Ishikawa (cell line): Measurements from ENCODE around the gene MYOZ3.

Experiments
- CEBPB ChIP-seq: IDR thresholded peaks from 2 replicates; pipeline ENCODE4 v1.6.1; 2012
- CREB1 ChIP-seq: IDR thresholded peaks from 2 replicates; pipeline ENCODE4 v1.6.1; 2012; ENCODE audit warnings: low read depth
- EGR1 ChIP-seq: IDR thresholded peaks from 2 replicates; pipeline ENCODE4 v1.6.1; 2012
- EP300 ChIP-seq: IDR thresholded peaks from 2 replicates; pipeline ENCODE4 v1.6.1; 2012; ENCODE audit warnings: borderline replicate concordance
- FOXM1 ChIP-seq: IDR thresholded peaks from 2 replicates; pipeline ENCODE4 v1.6.1; 2012; ENCODE audit warnings: low read depth, borderline replicate concordance
- NFIC ChIP-seq: IDR thresholded peaks from 2 replicates; pipeline ENCODE4 v1.6.1; 2012
- RAD21 ChIP-seq: IDR thresholded peaks from 2 replicates; pipeline ENCODE4 v1.6.1; 2012; ENCODE audit warnings: low read depth
- TAF1 ChIP-seq: IDR thresholded peaks from 2 replicates; pipeline ENCODE4 v1.6.1; 2012; ENCODE audit warnings: low read depth, mild to moderate bottlenecking
- TCF12 ChIP-seq: IDR thresholded peaks from 2 replicates; pipeline ENCODE4 v1.6.1; 2012; ENCODE audit warnings: low read depth
- TEAD4 ChIP-seq: IDR thresholded peaks from 2 replicates; pipeline ENCODE4 v1.6.1; 2012
- USF1 ChIP-seq: IDR thresholded peaks from 2 replicates; pipeline ENCODE4 v1.6.1; 2012
- YY1 ChIP-seq: IDR thresholded peaks from 2 replicates; pipeline ENCODE4 v1.6.1; 2012; ENCODE audit warnings: low read depth
- ZBTB7A ChIP-seq: IDR thresholded peaks from 2 replicates; pipeline ENCODE4 v1.6.1; 2012; ENCODE audit warnings: low read depth
- TF ChIP-seq, protein P1 (sequence below): IDR thresholded peaks from 2 replicates; pipeline ENCODE4 v1.6.1; 2012; ENCODE audit warnings: low read depth, mild to moderate bottlenecking
- TF ChIP-seq, protein P2 (sequence below): IDR thresholded peaks from 2 replicates; pipeline ENCODE4 v1.6.1; 2012

The MYOZ3 gene

DNA sequence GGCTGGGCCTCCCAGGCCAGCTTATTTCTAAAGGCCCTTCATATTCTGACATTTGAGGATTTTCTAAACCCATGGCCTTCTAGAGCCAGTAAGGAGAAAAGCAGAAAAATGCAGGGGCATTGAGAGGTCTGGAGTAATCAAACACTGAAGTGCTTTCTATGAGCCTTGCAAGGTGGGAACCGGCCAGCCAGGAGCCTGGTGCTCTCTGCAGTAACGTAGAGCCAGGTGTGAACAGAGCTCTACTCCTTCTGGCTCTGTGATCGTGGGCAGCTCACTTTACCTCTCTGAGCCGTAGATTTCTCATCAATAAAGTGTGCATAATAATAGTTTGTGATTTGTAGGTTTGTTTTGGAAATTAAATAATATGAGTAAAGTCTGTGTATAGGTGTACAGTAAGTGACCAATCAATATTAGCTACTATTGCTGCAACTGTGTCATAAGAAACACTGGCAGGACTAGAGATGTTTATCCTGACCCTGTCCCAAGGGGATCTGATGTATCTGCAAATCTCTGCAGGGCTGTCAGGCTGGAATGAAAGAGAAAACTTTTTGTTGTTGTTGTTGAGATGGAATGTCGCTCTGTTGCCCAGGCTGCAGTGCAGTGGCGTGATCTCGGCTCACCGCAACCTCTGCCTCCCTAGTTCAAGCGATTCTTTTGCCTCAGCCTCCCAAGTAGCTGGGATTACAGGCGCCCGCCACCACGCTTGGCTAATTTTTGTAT, 17.9 kb upstream of the MYOZ3 start:
- TF ChIP-seq CEBPB (no peak), FOXM1 (no peak), TEAD4 (no peak), ZBTB7A (no peak), EP300 (no peak)

DNA sequence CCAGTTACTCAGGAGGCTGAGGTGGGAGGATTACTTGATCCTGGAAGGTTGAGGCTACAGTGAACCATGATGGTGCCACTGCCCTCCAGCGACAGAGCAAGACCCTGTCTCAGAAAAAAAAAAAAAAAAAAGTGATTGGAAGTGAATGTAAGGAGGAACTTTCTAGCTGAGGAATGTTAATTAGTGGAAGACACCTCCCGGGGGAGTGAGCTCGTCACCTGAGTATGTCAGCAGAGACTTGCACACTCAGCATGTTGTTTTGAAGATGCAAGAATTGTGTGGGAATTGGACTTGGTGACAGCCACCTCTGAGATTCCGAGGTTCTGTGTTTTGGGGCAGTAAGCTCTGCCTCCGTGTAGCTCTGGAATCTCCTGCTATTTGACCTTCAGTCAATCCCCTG, 17.0 kb upstream of the MYOZ3 start:
- TF ChIP-seq RAD21 (no peak), TCF12 (no peak), TEAD4 (0 out of 2 replicates have a peak, but pooled peaks have one; percentile 59)
- TF ChIP-seq, protein P1, sequence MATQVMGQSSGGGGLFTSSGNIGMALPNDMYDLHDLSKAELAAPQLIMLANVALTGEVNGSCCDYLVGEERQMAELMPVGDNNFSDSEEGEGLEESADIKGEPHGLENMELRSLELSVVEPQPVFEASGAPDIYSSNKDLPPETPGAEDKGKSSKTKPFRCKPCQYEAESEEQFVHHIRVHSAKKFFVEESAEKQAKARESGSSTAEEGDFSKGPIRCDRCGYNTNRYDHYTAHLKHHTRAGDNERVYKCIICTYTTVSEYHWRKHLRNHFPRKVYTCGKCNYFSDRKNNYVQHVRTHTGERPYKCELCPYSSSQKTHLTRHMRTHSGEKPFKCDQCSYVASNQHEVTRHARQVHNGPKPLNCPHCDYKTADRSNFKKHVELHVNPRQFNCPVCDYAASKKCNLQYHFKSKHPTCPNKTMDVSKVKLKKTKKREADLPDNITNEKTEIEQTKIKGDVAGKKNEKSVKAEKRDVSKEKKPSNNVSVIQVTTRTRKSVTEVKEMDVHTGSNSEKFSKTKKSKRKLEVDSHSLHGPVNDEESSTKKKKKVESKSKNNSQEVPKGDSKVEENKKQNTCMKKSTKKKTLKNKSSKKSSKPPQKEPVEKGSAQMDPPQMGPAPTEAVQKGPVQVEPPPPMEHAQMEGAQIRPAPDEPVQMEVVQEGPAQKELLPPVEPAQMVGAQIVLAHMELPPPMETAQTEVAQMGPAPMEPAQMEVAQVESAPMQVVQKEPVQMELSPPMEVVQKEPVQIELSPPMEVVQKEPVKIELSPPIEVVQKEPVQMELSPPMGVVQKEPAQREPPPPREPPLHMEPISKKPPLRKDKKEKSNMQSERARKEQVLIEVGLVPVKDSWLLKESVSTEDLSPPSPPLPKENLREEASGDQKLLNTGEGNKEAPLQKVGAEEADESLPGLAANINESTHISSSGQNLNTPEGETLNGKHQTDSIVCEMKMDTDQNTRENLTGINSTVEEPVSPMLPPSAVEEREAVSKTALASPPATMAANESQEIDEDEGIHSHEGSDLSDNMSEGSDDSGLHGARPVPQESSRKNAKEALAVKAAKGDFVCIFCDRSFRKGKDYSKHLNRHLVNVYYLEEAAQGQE: no peak

- no peak for TF ChIP-seq EGR1
- TF ChIP-seq TAF1: no peak
- TF ChIP-seq TCF12: no peak
- TF ChIP-seq NFIC: peak; percentile 62; the same call in 1 of the 2 replicates
Observed at GRCh38 chr5:150644514-150644913, 16.5 kb upstream of the MYOZ3 start.

GRCh38 chr5:150645070-150645700, 15.9 kb upstream of the MYOZ3 start:
- TF ChIP-seq YY1 (0 out of 2 replicates have a peak, but pooled peaks have one; percentile 36), TAF1 (no peak), FOXM1 (peak; percentile 60), ZBTB7A (no peak), NFIC (peak; percentile 91), TCF12 (peak; percentile 67; the same call in 1 of the 2 replicates), EGR1 (no peak), USF1 (no peak), CEBPB (peak; percentile 65; the same call in 1 of the 2 replicates), EP300 (peak; percentile 88), TEAD4 (peak; percentile 91), RAD21 (no peak; the same call in 1 of the 2 replicates), CREB1 (no peak)
- TF ChIP-seq, protein P2, sequence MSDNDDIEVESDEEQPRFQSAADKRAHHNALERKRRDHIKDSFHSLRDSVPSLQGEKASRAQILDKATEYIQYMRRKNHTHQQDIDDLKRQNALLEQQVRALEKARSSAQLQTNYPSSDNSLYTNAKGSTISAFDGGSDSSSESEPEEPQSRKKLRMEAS: peak; percentile 55; the same call in 1 of the 2 replicates
- TF ChIP-seq, protein P1: no peak

DNA sequence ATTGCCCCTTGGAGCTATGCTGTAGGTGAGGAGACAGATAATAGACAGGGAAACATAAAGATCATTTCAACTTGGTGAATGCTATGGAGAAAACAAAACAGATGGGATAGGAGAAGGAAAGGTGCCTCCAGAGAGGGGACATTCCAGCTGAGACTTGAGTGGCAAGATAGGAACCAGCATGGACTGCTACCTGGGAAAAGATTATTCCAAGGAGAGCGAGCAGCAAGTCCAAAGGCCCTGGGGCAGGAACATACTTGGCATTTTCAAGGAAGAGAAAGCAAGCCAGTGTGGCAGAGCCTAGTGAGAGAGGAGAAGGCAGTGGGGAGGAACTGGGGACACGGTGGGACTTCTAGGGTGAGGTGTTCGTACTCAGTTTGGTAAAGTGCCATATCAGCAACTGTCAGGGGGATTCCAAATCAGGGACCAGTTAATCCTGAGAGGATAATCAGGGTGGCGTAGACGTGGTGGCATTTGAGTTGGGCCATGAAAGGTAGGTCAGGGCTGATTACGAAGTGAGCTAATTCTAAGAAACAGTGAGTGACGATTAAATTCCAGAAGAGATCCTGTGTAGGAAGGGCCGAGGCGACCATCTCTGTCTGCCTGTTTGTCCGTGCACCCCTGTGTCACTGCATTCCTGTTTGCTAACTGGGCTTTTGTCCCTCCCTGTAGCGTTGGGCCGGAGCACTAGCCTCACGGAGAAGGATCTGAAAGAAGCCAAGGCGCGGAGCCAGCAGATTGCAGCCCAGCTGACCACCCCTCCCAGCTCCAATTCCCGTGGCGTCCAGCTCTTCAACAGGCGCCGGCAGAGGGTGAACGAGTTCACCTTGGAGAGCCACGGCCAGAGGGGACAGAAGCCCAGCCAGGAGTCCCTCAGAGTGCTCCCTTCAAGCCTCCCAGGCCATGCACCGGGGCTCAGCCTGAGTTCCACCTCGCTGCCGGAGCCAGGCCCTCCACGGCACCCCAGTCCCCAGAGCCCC, 13.5 kb upstream of the MYOZ3 start:
- TF ChIP-seq TCF12 (no peak), TAF1 (no peak), ZBTB7A (no peak), TEAD4 (no peak), YY1 (no peak), RAD21 (no peak), USF1 (no peak), FOXM1 (no peak), NFIC (no peak), EP300 (no peak), CEBPB (no peak)
- TF ChIP-seq, protein P1: no peak
